BE2C (cell line): ENCODE data around the gene TTL.

Experiments
- DNase-seq: peaks from one replicate; pipeline ENCODE4 v3.0.0-alpha.2; 2020
- H3K27me3 ChIP-seq: fragments of 250-450 bp; sonication (Bioruptor Pico); 2 replicates; pipeline ENCODE4 v1.5.1; 2020; ENCODE audit warnings: mild to moderate bottlenecking
- H3K36me3 ChIP-seq: fragments of 250-450 bp; sonication (Bioruptor Pico); 2 replicates; pipeline ENCODE4 v1.5.1; 2020; ENCODE audit warnings: mild to moderate bottlenecking
- H3K4me1 ChIP-seq: fragments of 250-450 bp; sonication (Bioruptor Pico); 2 replicates; pipeline ENCODE4 v1.5.1; 2020
- H3K4me3 ChIP-seq: 2 replicates; pipeline ENCODE4 v1.5.1; 2011; ENCODE audit warnings: low read depth, low read length
- H3K9me3 ChIP-seq: fragments of 250-450 bp; sonication (Bioruptor Pico); 2 replicates; pipeline ENCODE4 v1.5.1; 2020
- CTCF ChIP-seq: IDR thresholded peaks from 2 replicates; pipeline ENCODE4 v1.5.1; 2012; ENCODE audit warnings: mild to moderate bottlenecking, low read depth, low read length

Gene TTL

GRCh38 chr2:112481050-112481527, 867 bp upstream of the TTL start:
- TF ChIP-seq CTCF = peak; percentile 61

GRCh38 chr2:112482309-112483041, 519 bp downstream of the TTL start:
- Histone ChIP-seq H3K4me3 (peak overlapping the region; percentile 81), H3K4me1 (no peaks in the 10 kb centered on the region), H3K27me3 (no peaks in the 10 kb centered on the region), H3K9me3 (no peaks in the 10 kb centered on the region), H3K36me3 (peaks cover 13% of the 10 kb centered on the region)
- TF ChIP-seq CTCF = no peak
- peak; percentile 27 for DNase-seq

More at GRCh38 chr2:112481050-112481527, 867 bp upstream of the TTL start:
- Histone ChIP-seq H3K4me3 (peak overlapping the region; percentile 71), H3K36me3 (peaks cover 7% of the 10 kb centered on the region), H3K4me1 (no peaks in the 10 kb centered on the region), H3K9me3 (no peaks in the 10 kb centered on the region), H3K27me3 (no peaks in the 10 kb centered on the region)
- DNase-seq = peak; percentile 81

- DNase-seq = peak; percentile 63
Observed at GRCh38 chr2:112483042-112483473, 1.1 kb downstream of the TTL start.

GRCh38 chr2:112483831-112484230, 1.9 kb downstream of the TTL start:
- peak overlapping the region; percentile 81 for H3K4me3 ChIP-seq
- H3K27me3 ChIP-seq = no peaks in the 10 kb centered on the region
- no peak for DNase-seq
- no peaks in the 10 kb centered on the region for H3K4me1 ChIP-seq
- peaks cover 21% of the 10 kb centered on the region for H3K36me3 ChIP-seq
- TF ChIP-seq CTCF = no peak
- no peaks in the 10 kb centered on the region for H3K9me3 ChIP-seq

More at GRCh38 chr2:112483042-112483473, 1.1 kb downstream of the TTL start:
- no peak for TF ChIP-seq CTCF
- Histone ChIP-seq H3K9me3 (no peaks in the 10 kb centered on the region), H3K4me1 (no peaks in the 10 kb centered on the region), H3K4me3 (peak overlapping the region; percentile 81), H3K36me3 (peaks cover 17% of the 10 kb centered on the region), H3K27me3 (no peaks in the 10 kb centered on the region)

GRCh38 chr2:112485849-112486248, 3.9 kb downstream of the TTL start:
- Histone ChIP-seq H3K36me3 (peaks cover 21% of the 10 kb centered on the region), H3K27me3 (no peaks in the 10 kb centered on the region), H3K9me3 (no peaks in the 10 kb centered on the region), H3K4me1 (no peaks in the 10 kb centered on the region), H3K4me3 (no peak overlapping the region)
- no peak for TF ChIP-seq CTCF
- no peak for DNase-seq

- no peak for TF ChIP-seq CTCF
Observed at GRCh38 chr2:112486895-112487294, 4.9 kb downstream of the TTL start.

More at GRCh38 chr2:112486895-112487294, 4.9 kb downstream of the TTL start:
- Histone ChIP-seq H3K9me3 (no peaks in the 10 kb centered on the region), H3K27me3 (no peaks in the 10 kb centered on the region), H3K36me3 (peaks cover 21% of the 10 kb centered on the region), H3K4me3 (no peak overlapping the region), H3K4me1 (no peaks in the 10 kb centered on the region)
- no peak for DNase-seq
